ENCODE measurements around the gene XG. TPM values are rescaled to one million over a fixed set of nuclear protein-coding genes. Genes with fewer than 3 reads are reported as not detected.

The XG gene
- total RNA-seq, 1 experiment from 2014 or later: not detected

GRCh38 chrX:2765549-2765830 is 13.7 kb downstream of the XG start:
- H3K27me3 ChIP-seq (ENCODE audit: insufficient read depth, low read depth): no peaks in the 10 kb centered on the region
- no TSS peak for BruUV-seq (replicated peaks)
- no peaks in the 10 kb centered on the region for H3K9me3 ChIP-seq (ENCODE audit: insufficient read depth, low read depth)
- no peak overlapping the region for H3K4me2 ChIP-seq
- H3K36me3 ChIP-seq (ENCODE audit: low read depth): no peaks in the 10 kb centered on the region
- no peak overlapping the region for H2AFZ ChIP-seq
- H3K9me2 ChIP-seq (ENCODE audit: insufficient read depth): no peaks in the 10 kb centered on the region
- CTCF ChIA-PET: no interaction called here
- H4K20me1 ChIP-seq (ENCODE audit: insufficient read depth): no peaks in the 10 kb centered on the region
- no peak overlapping the region for H3K4me3 ChIP-seq
- H3F3A ChIP-seq (ENCODE audit: insufficient read depth, low read depth): no peaks in the 10 kb centered on the region; the same call in 1 of the 2 replicates
- no peak for DNase-seq
- H3K79me2 ChIP-seq (ENCODE audit: low read depth): no peaks in the 10 kb centered on the region
- POLR2A ChIA-PET (ENCODE audit: unreplicated experiment): no interaction called here
- peaks cover 13% of the 10 kb centered on the region for H3K4me1 ChIP-seq (replicated peaks; ENCODE audit: insufficient read depth)
- intact Hi-C loops (cut with micrococcal nuclease; ENCODE audit: unreplicated experiment): no loop called here
- H3K27ac ChIP-seq: no peak overlapping the region
- TF ChIP-seq CTCF (conservative IDR thresholded peaks at IDR 0.05) (no peak), EZH2 (IDR thresholded peaks at IDR 0.05; ENCODE audit: low read depth) (no peak)

GRCh38 chrX:2766906-2767305 is 15.1 kb downstream of the XG start:
- no peak for DNase-seq
- intact Hi-C loops (cut with micrococcal nuclease; ENCODE audit: unreplicated experiment): no loop called here
- H3K9me2 ChIP-seq (ENCODE audit: insufficient read depth): no peaks in the 10 kb centered on the region
- no TSS peak for BruUV-seq (replicated peaks)
- no peak overlapping the region for H2AFZ ChIP-seq
- no peaks in the 10 kb centered on the region for H3K27me3 ChIP-seq (ENCODE audit: insufficient read depth, low read depth)
- H3K27ac ChIP-seq: no peak overlapping the region
- H3K9me3 ChIP-seq (ENCODE audit: insufficient read depth, low read depth): no peaks in the 10 kb centered on the region
- H3K79me2 ChIP-seq (ENCODE audit: low read depth): no peaks in the 10 kb centered on the region
- no peaks in the 10 kb centered on the region for H4K20me1 ChIP-seq (ENCODE audit: insufficient read depth)
- no peak for TF ChIP-seq CTCF (conservative IDR thresholded peaks at IDR 0.05)
- TF ChIP-seq EZH2 (IDR thresholded peaks at IDR 0.05; ENCODE audit: low read depth): no peak
- H3K4me1 ChIP-seq (replicated peaks; ENCODE audit: insufficient read depth): peaks cover 13% of the 10 kb centered on the region
- no peak overlapping the region for H3K4me3 ChIP-seq
- H3K36me3 ChIP-seq (ENCODE audit: low read depth): no peaks in the 10 kb centered on the region
- CTCF ChIA-PET: no interaction called here
- H3F3A ChIP-seq (ENCODE audit: insufficient read depth, low read depth): no peaks in the 10 kb centered on the region; the same call in 1 of the 2 replicates
- peak overlapping the region; percentile 54; the same call in 1 of the 2 replicates for H3K4me2 ChIP-seq
- POLR2A ChIA-PET (ENCODE audit: unreplicated experiment): no interaction called here

- Histone ChIP-seq H2AFZ (no peak overlapping the region), H3F3A (ENCODE audit: insufficient read depth, low read depth) (no peaks in the 10 kb centered on the region; the same call in 1 of the 2 replicates), H3K36me3 (ENCODE audit: low read depth) (no peaks in the 10 kb centered on the region), H3K9me2 (ENCODE audit: insufficient read depth) (no peaks in the 10 kb centered on the region), H3K79me2 (ENCODE audit: low read depth) (no peaks in the 10 kb centered on the region), H3K9me3 (ENCODE audit: insufficient read depth, low read depth) (no peaks in the 10 kb centered on the region), H3K4me3 (no peak overlapping the region), H3K27ac (peak overlapping the region; percentile 43), H3K4me2 (peak overlapping the region; percentile 54), H3K27me3 (ENCODE audit: insufficient read depth, low read depth) (no peaks in the 10 kb centered on the region), H4K20me1 (ENCODE audit: insufficient read depth) (no peaks in the 10 kb centered on the region), H3K4me1 (replicated peaks; ENCODE audit: insufficient read depth) (peaks cover 13% of the 10 kb centered on the region)
- ChIA-PET CTCF (no interaction called here), POLR2A (ENCODE audit: unreplicated experiment) (no interaction called here)
- intact Hi-C loops (cut with micrococcal nuclease; ENCODE audit: unreplicated experiment): no loop called here
- BruUV-seq (replicated peaks): no TSS peak
- peak; percentile 72 to 88 for DNase-seq
- no peak for TF ChIP-seq CTCF (conservative IDR thresholded peaks at IDR 0.05)
- TF ChIP-seq EZH2 (IDR thresholded peaks at IDR 0.05; ENCODE audit: low read depth): no peak
Measured at GRCh38 chrX:2767631-2768455, 16.0 kb downstream of the XG start.

Data from PC-9 (cell line).